ENCODE data around the gene MYO5B.
A peak's percentile ranks its signal among the peaks of the same experiment; 100 is the strongest.

The MYO5B gene

DNA sequence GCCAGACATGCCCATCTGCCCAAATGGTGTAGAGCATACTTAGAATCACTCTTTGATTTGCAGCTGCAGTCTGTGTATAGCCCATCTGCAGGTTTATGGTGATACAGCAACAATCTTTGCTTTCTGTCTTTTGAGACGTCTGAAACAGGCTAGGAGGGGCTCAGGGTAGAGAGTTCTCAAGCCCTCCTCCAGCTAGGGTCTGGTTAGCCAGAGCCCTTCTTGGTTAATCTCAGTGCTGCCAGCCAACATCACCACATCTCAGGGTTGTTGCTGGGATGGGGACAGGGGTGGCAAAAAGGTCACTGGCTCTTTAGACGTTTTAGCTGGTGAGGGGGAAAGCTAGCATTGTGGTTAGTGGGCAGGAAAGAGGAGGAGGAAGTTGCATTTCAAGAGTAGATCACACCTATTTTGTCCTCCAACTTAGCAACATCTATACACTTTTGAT is 245.0 kb downstream of the MYO5B start:
- TF ChIP-seq, protein P1, sequence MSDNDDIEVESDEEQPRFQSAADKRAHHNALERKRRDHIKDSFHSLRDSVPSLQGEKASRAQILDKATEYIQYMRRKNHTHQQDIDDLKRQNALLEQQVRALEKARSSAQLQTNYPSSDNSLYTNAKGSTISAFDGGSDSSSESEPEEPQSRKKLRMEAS (IDR thresholded peaks at IDR 0.05; ENCODE audit: low read depth, low read length): no peak
- TF ChIP-seq MYC (IDR thresholded peaks at IDR 0.05; ENCODE audit: low read depth, low read length): no peak
- TF ChIP-seq, protein P2, sequence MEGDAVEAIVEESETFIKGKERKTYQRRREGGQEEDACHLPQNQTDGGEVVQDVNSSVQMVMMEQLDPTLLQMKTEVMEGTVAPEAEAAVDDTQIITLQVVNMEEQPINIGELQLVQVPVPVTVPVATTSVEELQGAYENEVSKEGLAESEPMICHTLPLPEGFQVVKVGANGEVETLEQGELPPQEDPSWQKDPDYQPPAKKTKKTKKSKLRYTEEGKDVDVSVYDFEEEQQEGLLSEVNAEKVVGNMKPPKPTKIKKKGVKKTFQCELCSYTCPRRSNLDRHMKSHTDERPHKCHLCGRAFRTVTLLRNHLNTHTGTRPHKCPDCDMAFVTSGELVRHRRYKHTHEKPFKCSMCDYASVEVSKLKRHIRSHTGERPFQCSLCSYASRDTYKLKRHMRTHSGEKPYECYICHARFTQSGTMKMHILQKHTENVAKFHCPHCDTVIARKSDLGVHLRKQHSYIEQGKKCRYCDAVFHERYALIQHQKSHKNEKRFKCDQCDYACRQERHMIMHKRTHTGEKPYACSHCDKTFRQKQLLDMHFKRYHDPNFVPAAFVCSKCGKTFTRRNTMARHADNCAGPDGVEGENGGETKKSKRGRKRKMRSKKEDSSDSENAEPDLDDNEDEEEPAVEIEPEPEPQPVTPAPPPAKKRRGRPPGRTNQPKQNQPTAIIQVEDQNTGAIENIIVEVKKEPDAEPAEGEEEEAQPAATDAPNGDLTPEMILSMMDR (IDR thresholded peaks at IDR 0.05; ENCODE audit: low read depth, low read length): no peak
- TF ChIP-seq POLR2A (IDR thresholded peaks at IDR 0.05; ENCODE audit: extremely low read depth, insufficient read length): no peak
- DNase-seq (ENCODE audit: low read depth): peak; percentile 23
- no peak overlapping the region for H3K4me3 ChIP-seq (ENCODE audit: low read depth, low read length)

DNA sequence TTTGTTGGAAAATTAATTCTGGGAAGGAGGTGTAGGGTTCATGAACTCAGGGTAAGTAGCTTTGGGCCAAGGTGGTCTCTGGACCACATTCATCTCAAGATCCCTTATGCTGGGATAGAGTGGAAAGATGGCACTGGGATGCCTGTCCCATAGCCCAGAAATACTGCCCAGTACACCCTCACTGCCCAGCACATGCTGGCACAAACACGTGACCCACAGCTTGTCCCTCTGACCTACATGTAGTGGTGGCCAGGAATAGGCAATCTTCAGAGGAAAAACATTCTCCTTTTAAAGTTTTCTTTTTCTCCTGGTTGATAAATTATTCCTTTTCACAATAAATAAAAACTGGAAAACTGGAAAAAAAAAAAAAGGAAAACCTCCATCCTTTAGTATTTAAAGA is 246.0 kb downstream of the MYO5B start:
- TF ChIP-seq POLR2A (IDR thresholded peaks at IDR 0.05; ENCODE audit: extremely low read depth, insufficient read length) (no peak), MYC (IDR thresholded peaks at IDR 0.05; ENCODE audit: low read depth, low read length) (no peak)
- TF ChIP-seq, protein P1 (IDR thresholded peaks at IDR 0.05; ENCODE audit: low read depth, low read length): no peak
- TF ChIP-seq, protein P2 (IDR thresholded peaks at IDR 0.05; ENCODE audit: low read depth, low read length): no peak
- DNase-seq (ENCODE audit: low read depth): no peak
- no peak overlapping the region for H3K4me3 ChIP-seq (ENCODE audit: low read depth, low read length)

DNA sequence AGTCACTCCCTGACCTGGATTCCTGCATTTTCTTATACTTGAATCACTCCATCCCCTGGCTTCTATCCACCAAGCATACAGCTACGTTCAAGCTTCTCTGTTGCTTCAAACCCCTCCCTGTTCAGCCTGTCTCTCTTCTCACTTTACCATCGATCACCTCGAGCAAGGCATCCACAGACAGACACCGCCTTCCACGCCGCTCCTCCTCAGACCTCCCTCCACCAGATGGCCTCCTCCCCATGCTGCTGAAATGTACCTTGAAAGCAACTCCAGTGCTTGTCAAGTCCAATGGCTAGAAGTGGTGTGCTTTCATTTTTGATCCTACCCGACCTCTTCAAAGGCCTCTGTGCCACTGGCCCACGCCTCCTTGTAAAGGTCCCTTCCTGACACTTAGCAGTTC is 250.3 kb downstream of the MYO5B start:
- no peak for TF ChIP-seq MYC (IDR thresholded peaks at IDR 0.05; ENCODE audit: low read depth, low read length)
- TF ChIP-seq, protein P1 (IDR thresholded peaks at IDR 0.05; ENCODE audit: low read depth, low read length): no peak
- TF ChIP-seq POLR2A (IDR thresholded peaks at IDR 0.05; ENCODE audit: extremely low read depth, insufficient read length): no peak
- TF ChIP-seq, protein P2 (IDR thresholded peaks at IDR 0.05; ENCODE audit: low read depth, low read length): no peak
- DNase-seq (ENCODE audit: low read depth): peak; percentile 15
- no peak overlapping the region for H3K4me3 ChIP-seq (ENCODE audit: low read depth, low read length)

DNA sequence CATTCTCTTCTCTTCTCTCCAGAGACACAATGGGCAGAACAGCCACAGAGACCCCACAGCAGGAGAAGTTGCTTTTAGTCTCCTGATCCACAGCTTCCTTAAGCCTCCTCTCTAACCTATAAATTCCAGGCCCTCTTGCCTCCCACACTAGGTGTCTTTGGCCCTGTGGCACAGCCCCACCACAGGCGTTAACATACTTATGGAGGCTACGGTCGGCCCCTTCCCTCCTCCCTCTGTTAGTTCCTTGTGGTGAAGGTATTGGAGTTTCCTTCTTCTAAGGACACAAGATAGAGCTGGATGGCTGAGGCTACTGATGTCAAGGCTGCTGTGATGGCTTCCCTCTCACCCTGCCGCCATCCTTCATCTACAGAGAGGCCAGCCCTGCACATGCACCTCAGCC is 258.1 kb downstream of the MYO5B start:
- no peak for DNase-seq (ENCODE audit: low read depth)
- H3K4me3 ChIP-seq (ENCODE audit: low read depth, low read length): no peak overlapping the region
- TF ChIP-seq POLR2A (IDR thresholded peaks at IDR 0.05; ENCODE audit: extremely low read depth, insufficient read length) (no peak), MYC (IDR thresholded peaks at IDR 0.05; ENCODE audit: low read depth, low read length) (no peak)
- TF ChIP-seq, protein P2 (IDR thresholded peaks at IDR 0.05; ENCODE audit: low read depth, low read length): no peak
- TF ChIP-seq, protein P1 (IDR thresholded peaks at IDR 0.05; ENCODE audit: low read depth, low read length): no peak

DNA sequence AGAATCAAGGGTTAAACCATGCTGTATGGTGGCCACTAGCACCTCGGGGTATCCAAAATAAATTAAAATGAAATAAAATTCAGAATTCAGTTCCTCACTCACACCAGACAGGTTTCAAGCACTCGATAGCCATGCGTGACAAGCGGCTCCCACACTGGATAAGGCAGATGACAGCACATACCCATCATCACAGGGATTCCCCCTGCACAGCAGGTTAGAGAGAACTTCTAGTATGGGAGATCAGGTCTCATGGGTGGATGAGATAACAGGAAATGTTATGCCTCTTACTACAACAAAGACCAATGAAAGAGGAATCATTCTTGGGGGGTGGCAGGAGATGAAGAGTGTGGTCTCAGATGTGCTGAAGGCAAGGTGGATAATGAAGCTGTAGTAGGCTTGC is 259.7 kb downstream of the MYO5B start:
- DNase-seq (ENCODE audit: low read depth): no peak
- no peak overlapping the region for H3K4me3 ChIP-seq (ENCODE audit: low read depth, low read length)
- TF ChIP-seq, protein P2 (IDR thresholded peaks at IDR 0.05; ENCODE audit: low read depth, low read length): no peak
- TF ChIP-seq POLR2A (IDR thresholded peaks at IDR 0.05; ENCODE audit: extremely low read depth, insufficient read length): no peak
- TF ChIP-seq, protein P1 (IDR thresholded peaks at IDR 0.05; ENCODE audit: low read depth, low read length): no peak

DNA sequence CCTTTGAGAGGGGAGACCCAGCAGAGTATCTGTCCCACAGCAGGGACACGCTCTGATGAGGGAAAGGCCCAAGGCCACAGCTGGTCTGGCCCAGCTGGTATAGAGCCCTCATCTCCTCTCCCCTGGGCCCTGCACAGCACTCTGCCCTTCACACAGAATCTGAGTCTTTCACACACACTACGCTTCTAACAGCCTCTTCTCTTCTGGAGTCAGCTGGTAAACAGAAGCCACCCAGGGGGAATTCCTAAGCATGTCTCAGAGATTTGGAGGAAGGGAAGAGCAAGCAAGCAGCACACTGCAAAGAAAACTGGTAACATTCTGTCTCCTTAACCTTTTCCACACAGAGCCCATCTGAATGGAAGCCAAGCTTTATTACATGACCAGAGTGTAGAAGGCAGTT is 260.5 kb downstream of the MYO5B start:
- DNase-seq (ENCODE audit: low read depth): no peak
- TF ChIP-seq POLR2A (IDR thresholded peaks at IDR 0.05; ENCODE audit: extremely low read depth, insufficient read length): no peak
- TF ChIP-seq, protein P2 (IDR thresholded peaks at IDR 0.05; ENCODE audit: low read depth, low read length): no peak
- TF ChIP-seq MYC (IDR thresholded peaks at IDR 0.05; ENCODE audit: low read depth, low read length): no peak
- TF ChIP-seq, protein P1 (IDR thresholded peaks at IDR 0.05; ENCODE audit: low read depth, low read length): no peak
- no peak overlapping the region for H3K4me3 ChIP-seq (ENCODE audit: low read depth, low read length)

All from NB4 (cell line).